ENCODE measurements around the gene MYH14.

DNA sequence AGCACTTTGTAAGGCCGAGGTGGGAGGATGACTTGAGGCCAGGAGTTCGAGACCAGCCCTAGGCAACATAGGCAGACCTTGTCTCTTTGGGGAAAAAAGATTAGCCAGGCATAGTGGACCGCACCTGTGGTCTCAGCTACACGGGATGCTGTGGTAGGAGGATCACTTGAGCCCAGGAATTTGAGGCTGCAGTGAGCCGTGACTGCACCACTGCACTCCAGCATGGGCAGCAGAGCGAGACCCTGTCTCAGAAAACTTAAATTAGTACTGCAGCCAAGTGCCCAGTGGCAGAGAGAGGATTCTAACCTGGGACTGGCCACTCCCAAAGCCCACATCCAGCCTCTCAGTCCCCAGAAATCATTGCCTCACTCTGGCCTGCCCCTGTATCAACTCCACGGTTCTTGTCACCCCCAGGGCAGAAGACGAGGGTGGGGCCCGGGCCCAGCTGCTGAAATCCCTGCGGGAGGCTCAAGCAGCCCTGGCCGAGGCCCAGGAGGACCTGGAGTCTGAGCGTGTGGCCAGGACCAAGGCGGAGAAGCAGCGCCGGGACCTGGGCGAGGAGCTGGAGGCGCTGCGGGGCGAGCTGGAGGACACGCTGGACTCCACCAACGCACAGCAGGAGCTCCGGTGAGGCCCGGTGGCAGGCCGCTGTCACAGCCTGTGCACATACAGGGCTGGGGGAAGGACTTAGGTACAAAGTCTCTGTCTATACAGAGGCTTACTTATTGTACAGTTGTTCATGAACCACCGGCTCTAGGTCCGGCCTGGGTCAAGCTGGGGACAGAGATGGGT lies 72.4 kb downstream of the MYH14 start:
- TF ChIP-seq CTCF (IDR thresholded peaks at IDR 0.05) = no peak
- TF ChIP-seq EZH2 (IDR thresholded peaks at IDR 0.05) = no peak
- no peak for TF ChIP-seq EZH2phosphoT487 (IDR thresholded peaks at IDR 0.05)

All from neural progenitor cell (in vitro differentiated cells).